Measurements from ENCODE around the gene ACR.
A peak's percentile ranks its signal among the peaks of the same experiment; 100 is the strongest.
"Not testable (repeated sequence)": the region's sequence is repeated elsewhere in the genome, so short reads cannot be mapped to it uniquely, and the experiment has no call there.

Gene ACR

GRCh38 chr22:50732681-50733080 lies 5.3 kb upstream of the ACR start:
- no peak for DNase-seq (ENCODE audit: low spot score)

GRCh38 chr22:50733521-50734342 lies 4.3 kb upstream of the ACR start:
- peak; percentile 74 for DNase-seq (ENCODE audit: low spot score)

GRCh38 chr22:50734343-50734771 lies 3.6 kb upstream of the ACR start:
- DNase-seq (ENCODE audit: low spot score) = no peak

GRCh38 chr22:50734986-50735738 lies 2.8 kb upstream of the ACR start:
- no peak for DNase-seq (ENCODE audit: low spot score)

- DNase-seq (ENCODE audit: low spot score) = no peak
Measured at GRCh38 chr22:50735739-50736030, 2.3 kb upstream of the ACR start.

GRCh38 chr22:50738649-50739227 lies 734 bp downstream of the ACR start:
- no peak for DNase-seq (ENCODE audit: low spot score)

- DNase-seq (ENCODE audit: low spot score) = no peak
Measured at GRCh38 chr22:50739279-50739691, 1.3 kb downstream of the ACR start.

GRCh38 chr22:50739894-50740293 lies 1.9 kb downstream of the ACR start:
- no peak for DNase-seq (ENCODE audit: low spot score)

GRCh38 chr22:50740714-50741113 lies 2.7 kb downstream of the ACR start:
- DNase-seq (ENCODE audit: low spot score) = not testable (repeated sequence)

GRCh38 chr22:50744424-50744823 lies 6.4 kb downstream of the ACR start:
- not testable (repeated sequence) for DNase-seq (ENCODE audit: low spot score)

- DNase-seq (ENCODE audit: low spot score) = not testable (repeated sequence)
Measured at GRCh38 chr22:50747521-50747920, 9.5 kb downstream of the ACR start.

- not testable (repeated sequence) for DNase-seq (ENCODE audit: low spot score)
Measured at GRCh38 chr22:50748630-50749029, 10.6 kb downstream of the ACR start.

- DNase-seq (ENCODE audit: low spot score) = not testable (repeated sequence)
Measured at GRCh38 chr22:50749302-50750074, 11.5 kb downstream of the ACR start.

GRCh38 chr22:50755251-50755650 lies 17.2 kb downstream of the ACR start:
- DNase-seq (ENCODE audit: low spot score) = not testable (repeated sequence)

- DNase-seq (ENCODE audit: low spot score) = not testable (repeated sequence)
Measured at GRCh38 chr22:50756406-50756805, 18.4 kb downstream of the ACR start.

GRCh38 chr22:50756949-50757491 lies 19.0 kb downstream of the ACR start:
- DNase-seq (ENCODE audit: low spot score) = not testable (repeated sequence)

GRCh38 chr22:50759597-50760341 lies 21.8 kb downstream of the ACR start:
- not testable (repeated sequence) for DNase-seq (ENCODE audit: low spot score)

- not testable (repeated sequence) for DNase-seq (ENCODE audit: low spot score)
Measured at GRCh38 chr22:50761829-50762228, 23.8 kb downstream of the ACR start.

GRCh38 chr22:50764288-50764687 lies 26.3 kb downstream of the ACR start:
- DNase-seq (ENCODE audit: low spot score) = not testable (repeated sequence)

- not testable (repeated sequence) for DNase-seq (ENCODE audit: low spot score)
Measured at GRCh38 chr22:50775132-50775531, 37.1 kb downstream of the ACR start.

- DNase-seq (ENCODE audit: low spot score) = not testable (repeated sequence)
Measured at GRCh38 chr22:50777631-50778030, 39.6 kb downstream of the ACR start.
